NCI-H2081 (cell line): ENCODE results near the gene SEPTIN2.
"Not testable (repeated sequence)": the region's sequence is repeated elsewhere in the genome, so short reads cannot be mapped to it uniquely, and the experiment has no call there.

ENCODE experiments used
- DNase-seq, 2 experiments: peaks; one replicate each; lab custom pipeline; 2025; lab: John Stamatoyannopoulos, UW

SEPTIN2 gene

DNA sequence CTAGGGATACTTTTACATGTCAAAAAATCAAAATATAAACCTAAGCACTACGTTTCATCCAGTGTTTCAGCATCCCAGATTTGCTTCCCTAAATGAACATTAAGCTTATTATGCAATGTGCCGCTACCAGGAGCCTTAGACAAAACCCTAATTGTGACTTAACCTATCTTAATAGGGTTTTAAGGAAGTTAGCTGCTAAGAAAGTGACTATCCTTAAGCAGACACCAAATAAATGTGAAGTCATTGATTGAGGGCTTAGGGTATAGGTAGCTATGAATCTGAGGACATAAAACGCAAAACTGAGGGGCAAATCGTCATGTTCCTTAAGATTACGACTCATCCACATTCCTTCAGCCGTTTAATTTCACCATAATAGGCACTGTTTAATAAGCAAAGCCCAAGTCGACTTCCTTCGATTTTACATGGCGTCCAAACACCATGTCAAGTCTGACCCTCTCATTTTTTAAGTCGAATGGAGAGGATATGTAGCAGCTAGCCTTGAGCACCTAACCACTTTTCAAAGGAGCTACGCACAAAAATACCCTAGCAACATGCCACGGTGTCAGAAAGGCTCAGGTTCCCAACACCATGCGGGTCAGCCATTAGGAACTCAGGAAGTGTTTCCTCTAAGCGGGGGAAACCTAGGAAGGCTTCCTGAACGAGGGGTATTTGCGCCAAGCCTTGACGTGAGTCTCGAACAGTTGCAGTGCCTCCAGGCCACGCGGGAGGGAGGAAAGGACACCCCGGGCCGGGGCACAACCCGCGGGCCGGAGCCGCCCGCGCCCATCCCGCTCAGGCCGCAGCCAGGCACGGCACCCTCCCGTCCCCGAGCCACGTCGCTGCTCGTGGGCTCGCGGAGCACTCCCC is 1.3 kb upstream of the SEPTIN2 start:
- peak; percentile 55 to 75 for DNase-seq

- DNase-seq, result peak; percentile 97 to 99
Observed at GRCh38 chr2:241315093-241315878, 439 bp upstream of the SEPTIN2 start, which contains the start of gene HDLBP. Gene HDLBP (minus strand): TSS chr2:241315672. CDS start chr2:241266869, 48,803 bp downstream.

DNA sequence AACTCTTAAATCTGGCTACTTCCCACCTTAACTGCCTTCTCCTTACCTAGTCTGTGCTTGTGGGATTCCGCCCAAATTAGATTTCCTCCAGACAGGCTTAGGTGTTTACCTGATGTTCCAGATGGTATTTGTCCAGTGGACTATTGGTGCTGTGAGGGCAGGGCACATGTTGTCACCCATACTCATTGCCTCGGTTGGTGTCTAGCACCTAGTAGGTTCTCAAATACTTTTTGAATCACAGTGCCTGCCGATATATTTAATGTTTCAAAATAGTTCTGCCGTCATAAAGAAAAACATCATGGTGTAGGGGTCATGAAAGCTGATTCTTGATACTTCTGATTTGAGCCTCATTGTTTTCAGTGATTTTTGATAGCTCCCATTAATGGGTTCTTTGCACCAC is 1.1 kb downstream of the SEPTIN2 start:
- no peak for DNase-seq

DNA sequence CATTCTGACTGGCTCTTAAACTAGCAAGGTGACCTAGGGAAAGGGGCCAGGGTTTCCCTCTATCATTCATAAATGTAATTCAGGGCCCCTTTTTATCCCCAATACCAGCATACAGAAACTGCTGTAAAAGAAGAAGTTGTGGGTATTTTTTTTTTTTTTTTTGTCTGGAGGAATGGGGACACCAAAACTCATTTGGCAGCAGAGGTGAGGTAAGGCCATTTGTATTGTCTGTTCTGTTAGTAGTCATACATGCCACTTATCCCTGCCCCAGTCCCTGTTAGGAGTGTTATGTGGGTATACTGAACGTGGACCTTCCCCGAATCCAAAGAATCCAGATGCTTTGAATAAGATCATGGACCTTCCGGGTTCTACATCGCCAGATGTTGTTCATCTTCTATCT is 1.7 kb downstream of the SEPTIN2 start:
- no peak for DNase-seq

DNA sequence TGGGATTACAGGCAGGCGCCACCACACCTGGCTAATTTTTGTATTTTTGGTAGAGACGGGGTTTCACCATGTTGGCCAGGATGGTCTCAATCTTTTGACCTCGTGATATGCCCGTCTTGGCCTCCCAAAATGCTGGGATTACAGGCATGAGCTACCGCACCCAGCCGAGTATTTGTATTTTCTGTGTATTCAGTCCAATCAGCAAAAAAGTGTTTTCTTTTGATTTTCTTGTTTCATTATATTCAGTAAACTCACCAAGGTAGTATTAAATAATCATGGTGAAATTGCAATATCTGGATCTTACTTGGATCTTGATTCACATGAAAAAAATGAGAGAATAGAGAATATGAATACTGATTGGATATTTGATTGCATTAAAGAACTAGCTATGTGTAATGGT is 3.1 kb downstream of the SEPTIN2 start:
- not testable (repeated sequence) for DNase-seq

DNA sequence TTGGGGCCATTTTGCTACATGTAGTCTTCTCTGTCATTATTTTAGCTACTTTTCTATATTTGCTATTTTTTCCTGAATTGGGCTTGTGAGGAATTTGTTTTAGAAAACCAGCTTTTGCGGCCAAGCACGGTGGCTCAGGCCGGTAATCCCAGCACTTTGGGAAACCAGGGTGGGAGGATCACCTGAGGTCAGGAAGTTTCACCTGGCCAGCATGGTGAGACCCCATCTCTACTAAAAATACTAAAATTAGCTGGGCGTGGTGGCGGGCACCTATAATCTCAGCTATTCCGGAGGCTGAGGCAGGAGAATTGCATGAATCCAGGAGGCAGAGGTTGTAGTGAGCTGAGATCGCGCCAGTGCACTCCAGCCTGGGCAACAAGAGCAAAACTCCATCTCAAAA is 4.7 kb downstream of the SEPTIN2 start:
- no peak for DNase-seq

DNA sequence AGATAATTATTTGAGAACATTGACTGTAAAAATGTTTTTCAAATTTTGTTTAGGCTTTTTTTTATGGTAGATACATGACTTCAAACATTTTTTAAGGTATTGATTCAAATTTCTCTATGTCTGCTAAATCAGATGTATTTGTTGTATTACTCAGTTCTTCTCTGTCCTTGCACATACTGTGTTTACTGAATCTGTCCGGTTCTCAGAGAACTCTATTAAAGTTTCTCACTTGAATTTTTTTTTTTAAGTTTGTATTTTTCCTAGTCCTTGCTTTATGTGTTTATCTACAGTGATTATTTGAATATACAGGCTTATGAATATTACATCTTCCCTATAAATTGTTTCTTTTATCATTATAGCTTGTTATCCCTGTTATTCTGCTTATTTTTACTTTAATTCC is 5.3 kb downstream of the SEPTIN2 start:
- no peak for DNase-seq

- no peak for DNase-seq
Observed at GRCh38 chr2:241321886-241322285, 6.2 kb downstream of the SEPTIN2 start.

- DNase-seq, result no peak
Observed at GRCh38 chr2:241323778-241324177, 8.1 kb downstream of the SEPTIN2 start.

DNA sequence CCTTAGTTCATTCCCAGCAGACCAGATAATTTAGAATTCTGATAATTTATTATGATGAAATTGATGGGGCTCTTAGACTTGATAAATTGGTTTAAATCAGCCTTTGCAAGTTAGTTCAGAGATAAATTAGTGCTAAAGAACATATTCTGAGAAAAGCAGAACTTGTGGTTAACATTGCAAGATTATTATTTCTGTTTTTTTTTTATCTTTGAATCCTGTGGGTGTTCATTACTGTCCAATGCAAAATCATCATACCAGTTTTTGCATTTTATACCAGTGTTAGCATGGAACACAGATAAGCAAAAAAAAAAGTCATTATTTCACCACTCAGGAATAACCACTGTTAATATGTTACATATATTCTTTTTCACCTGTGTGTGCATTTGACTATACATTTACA is 9.1 kb downstream of the SEPTIN2 start:
- DNase-seq, result no peak

DNA sequence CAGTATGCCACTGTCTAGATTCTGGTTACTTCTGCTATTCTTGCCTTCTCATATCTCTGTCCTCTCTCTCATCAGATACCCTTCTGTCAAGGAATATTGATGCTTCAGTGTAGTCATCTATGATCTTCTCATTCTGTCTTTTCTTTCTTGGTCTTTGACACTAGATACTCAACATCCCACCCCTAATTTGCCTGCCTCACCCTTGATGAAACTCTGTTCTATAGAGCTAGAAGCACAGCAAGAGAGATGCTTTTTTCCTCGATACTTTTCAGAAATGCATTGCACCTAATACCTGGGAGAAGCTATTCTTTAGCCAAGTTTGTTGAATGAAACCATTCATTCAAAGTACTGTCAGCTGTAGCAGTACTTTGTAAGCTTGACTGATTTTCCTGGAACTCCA is 9.5 kb downstream of the SEPTIN2 start:
- DNase-seq, result no peak

- DNase-seq, result no peak
Observed at GRCh38 chr2:241329669-241330615, 14.2 kb downstream of the SEPTIN2 start.

- DNase-seq, result no peak
Observed at GRCh38 chr2:241330616-241330981, 14.9 kb downstream of the SEPTIN2 start.

- no peak for DNase-seq
Observed at GRCh38 chr2:241334813-241335212, 19.1 kb downstream of the SEPTIN2 start.

DNA sequence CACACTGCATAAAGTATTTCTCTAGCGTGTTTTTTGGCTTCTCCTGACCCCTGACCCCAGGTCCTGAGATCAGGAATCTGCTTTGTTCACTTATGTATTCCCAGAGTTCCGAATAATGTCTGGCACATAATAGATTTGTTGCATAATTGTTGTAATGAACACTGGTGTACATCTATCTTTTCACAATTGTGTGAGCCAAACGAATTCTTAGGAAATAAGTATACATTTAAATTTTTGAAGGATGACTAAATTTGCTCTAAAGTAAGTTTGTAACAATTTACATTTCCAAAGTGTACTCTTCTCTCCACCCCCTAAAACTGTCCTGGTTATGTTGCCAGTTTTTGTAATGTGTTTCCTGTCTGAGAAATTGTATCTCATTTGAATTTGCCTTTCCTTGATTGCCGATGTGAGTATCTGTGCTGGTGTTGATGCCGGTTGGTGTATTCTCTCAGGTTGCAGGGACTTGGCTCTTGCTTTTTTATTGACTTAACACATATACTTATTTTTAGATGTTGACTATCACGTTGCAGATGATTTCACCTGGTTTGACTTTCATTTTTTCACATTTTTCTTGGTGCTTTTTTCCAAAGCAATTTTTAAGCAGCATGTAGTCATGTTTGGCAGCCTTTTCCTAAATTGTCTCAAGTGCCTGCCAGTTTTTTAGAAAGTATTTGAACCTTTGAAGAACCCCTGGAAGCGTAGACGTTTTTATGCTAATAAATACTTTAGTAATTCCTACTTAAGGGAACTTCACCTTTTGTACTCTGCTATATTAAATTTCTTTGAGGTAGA is 24.3 kb downstream of the SEPTIN2 start:
- DNase-seq, result no peak

DNA sequence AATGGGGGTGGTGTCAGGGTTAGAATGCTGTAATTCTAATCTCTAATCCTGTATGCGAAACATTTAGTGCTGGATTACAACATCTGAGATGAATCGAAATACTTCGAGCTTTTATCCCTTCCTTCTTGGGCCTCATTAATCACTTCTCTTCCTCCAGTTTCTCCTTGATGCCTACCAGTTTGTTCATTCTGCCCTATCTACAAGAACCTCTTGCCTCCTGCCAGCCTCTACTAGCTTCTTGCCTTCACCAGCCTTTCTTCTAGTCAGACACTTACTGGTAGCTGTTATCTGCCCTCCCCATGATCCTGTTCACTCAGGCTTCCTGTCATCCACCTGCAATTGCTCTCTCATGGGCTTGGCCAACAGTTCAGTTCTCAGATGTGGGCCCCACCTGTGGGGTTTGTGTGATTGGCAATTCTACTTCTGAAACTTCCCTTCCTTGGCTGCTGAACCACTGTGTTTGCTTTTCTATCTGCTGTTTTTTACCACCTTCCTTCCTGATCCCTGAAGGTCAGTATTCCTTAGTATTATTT is 25.0 kb downstream of the SEPTIN2 start:
- DNase-seq, result no peak

DNA sequence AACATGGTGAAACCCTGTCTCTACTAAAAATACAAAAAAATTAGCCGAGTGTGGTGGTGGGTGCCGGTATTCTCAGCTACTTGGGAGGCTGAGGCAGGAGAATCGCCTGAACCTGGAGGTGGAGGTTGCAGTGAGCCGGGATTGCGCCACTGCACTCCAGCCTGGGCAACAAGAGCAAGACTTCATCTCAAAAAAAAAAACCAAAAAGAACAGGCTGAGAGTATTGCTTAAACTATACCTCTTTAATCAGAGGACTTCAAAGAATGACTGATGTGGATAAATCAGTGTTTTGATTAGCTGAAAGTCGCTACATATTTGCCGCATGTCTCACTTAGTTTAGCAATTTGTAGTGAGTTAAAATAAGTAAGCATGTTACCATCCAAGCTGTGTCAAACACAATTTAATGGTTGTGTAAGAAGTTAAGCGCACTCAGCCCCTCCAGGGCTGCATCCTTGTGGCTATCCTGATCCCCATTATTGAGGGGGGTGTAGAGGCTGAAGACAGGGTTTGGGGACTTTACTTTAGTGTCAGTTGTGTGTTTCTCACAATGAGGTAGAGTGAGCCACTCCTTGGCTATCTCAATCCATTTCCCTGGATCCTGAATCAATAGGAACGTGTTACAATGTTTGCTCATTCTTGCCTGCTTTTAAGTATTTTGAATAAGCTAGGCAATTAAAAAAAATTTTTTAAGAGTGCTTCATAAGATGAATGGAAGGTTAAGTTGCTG is 29.4 kb downstream of the SEPTIN2 start:
- DNase-seq, result no peak

GRCh38 chr2:241349941-241350340 is 34.2 kb downstream of the SEPTIN2 start:
- no peak for DNase-seq

GRCh38 chr2:241350530-241350877 is 34.8 kb downstream of the SEPTIN2 start:
- no peak for DNase-seq

DNA sequence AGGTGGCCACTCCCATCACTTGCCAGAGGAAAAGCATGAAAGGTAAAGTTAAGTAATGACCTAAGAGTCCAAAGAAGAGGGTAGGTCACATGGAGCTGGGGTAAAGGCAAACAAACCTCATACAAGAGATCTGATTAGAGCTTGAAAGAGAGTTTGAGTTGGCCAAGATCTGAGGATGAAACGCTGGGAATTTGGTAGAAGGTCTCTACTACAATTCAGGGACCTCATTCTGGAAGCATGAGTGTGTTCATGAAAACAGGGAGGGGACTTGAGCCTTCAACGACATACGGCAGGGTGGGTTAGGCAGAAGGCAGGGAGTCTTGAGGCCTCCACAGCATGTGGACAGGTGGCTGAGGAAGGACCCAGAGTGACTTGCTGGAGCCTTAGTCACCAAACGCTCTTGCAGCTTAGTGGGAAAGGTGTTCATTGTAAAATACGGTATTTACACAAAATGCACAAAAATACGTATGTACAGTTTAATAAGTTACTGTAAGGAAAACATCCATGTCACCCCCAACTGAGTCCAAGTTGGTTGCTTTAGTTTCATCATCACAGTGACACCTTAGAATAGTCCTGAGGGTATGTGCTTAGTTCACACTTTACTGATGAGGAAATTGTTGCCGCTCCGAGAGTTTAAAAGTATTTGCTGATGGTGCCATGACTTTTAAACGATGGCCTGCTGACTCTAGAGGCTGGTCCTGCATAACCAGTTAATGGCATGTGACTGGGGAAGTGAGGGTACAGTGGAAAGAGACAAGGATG is 35.3 kb downstream of the SEPTIN2 start:
- DNase-seq, result no peak
